C4-2B (cell line): ENCODE results near the gene TMEM125.

Experiments used
- CTCF ChIP-seq: fragments of 450-650 bp; conservative IDR thresholded peaks from 2 replicates; pipeline ENCODE4 v1.5.1; 2017; ENCODE audit warnings: mild to moderate bottlenecking
- ZFX ChIP-seq: fragments of 450-650 bp; IDR thresholded peaks from 2 replicates; pipeline ENCODE4 v1.6.1; 2017

- no peak for TF ChIP-seq CTCF
- no peak for TF ChIP-seq ZFX
These were observed 37.3 kb upstream of the TMEM125 start for GRCh38 chr1:43232482-43232881.
